ENCODE results near the gene RPS19.

GRCh38 chr19:41821003-41821735, 38.9 kb upstream of the RPS19 start:
- TF ChIP-seq CTCF (IDR thresholded peaks at IDR 0.05) (peak; percentile 42 to 76 (median 60)), POLR2A (IDR thresholded peaks at IDR 0.05) (no peak), POLR2AphosphoS5 (IDR thresholded peaks at IDR 0.05) (no peak)
